ENCODE measurements around the gene DNAH1. TPM values are rescaled to one million over a fixed set of nuclear protein-coding genes. Genes with fewer than 3 reads are reported as not detected.

DNAH1 gene
- total RNA-seq, 1 experiment from 2014 or later = 5.5 TPM

GRCh38 chr3:52295671-52296208 is 20.4 kb upstream of the DNAH1 start:
- POLR2A ChIA-PET = no interaction called here
- H3K4me3 ChIP-seq (replicated peaks in 1 of 2; ENCODE audit: low read depth in 1 of 2, low read length in 2 of 2) = no peak overlapping the region
- H3K79me2 ChIP-seq (ENCODE audit: insufficient read depth, low read length) = no peaks in the 10 kb centered on the region
- H4K20me1 ChIP-seq (ENCODE audit: insufficient read depth) = no peaks in the 10 kb centered on the region
- no peak overlapping the region for H3K27ac ChIP-seq (ENCODE audit: low read depth, low read length)
- H3K9ac ChIP-seq (ENCODE audit: low read length) = no peak overlapping the region
- no peaks in the 10 kb centered on the region for H3K9me3 ChIP-seq (ENCODE audit: control insufficient read depth in 1 of 2, insufficient read depth in 1 of 2, low read depth in 1 of 2, low read length in 2 of 2)
- DNase-seq (ENCODE audit: low read depth, low spot score) (no peak), ATAC-seq (no peak)
- no peaks in the 10 kb centered on the region for H3K27me3 ChIP-seq (ENCODE audit: insufficient read depth, low read length)
- no peak overlapping the region for H3K4me2 ChIP-seq (ENCODE audit: low read length)
- no peak for TF ChIP-seq SP1 (IDR thresholded peaks at IDR 0.05; ENCODE audit: low read depth)
- TF ChIP-seq ZNF274 (IDR thresholded peaks at IDR 0.05; ENCODE audit: low read depth, low read length) = no peak
- TF ChIP-seq CTCF (IDR thresholded peaks at IDR 0.05 in 2 of 3, conservative IDR thresholded peaks at IDR 0.05 in 1 of 3; ENCODE audit: borderline replicate concordance in 1 of 3, insufficient read depth in 1 of 3, low read depth in 2 of 3, low read length in 2 of 3) = no peak
- no peak for TF ChIP-seq MAX (IDR thresholded peaks at IDR 0.05)
- TF ChIP-seq EZH2 (IDR thresholded peaks at IDR 0.05) = no peak
- TF ChIP-seq REST (IDR thresholded peaks at IDR 0.05; ENCODE audit: low read depth) = no peak
- TF ChIP-seq ZFX (IDR thresholded peaks at IDR 0.05) = no peak
- no peak for TF ChIP-seq CBX3 (IDR thresholded peaks at IDR 0.05; ENCODE audit: low read depth)
- no peak for TF ChIP-seq POLR2AphosphoS5 (IDR thresholded peaks at IDR 0.05; ENCODE audit: low read depth, low read length)
- TF ChIP-seq SIN3A (IDR thresholded peaks at IDR 0.05; ENCODE audit: low read depth) = no peak
- no peak for TF ChIP-seq SRF (IDR thresholded peaks at IDR 0.05; ENCODE audit: low read depth)
- TF ChIP-seq POLR2A (IDR thresholded peaks at IDR 0.05; ENCODE audit: borderline replicate concordance, extremely low read depth, insufficient read depth, insufficient read length) = no peak
- H3K4me1 ChIP-seq (ENCODE audit: control insufficient read depth in 1 of 2, insufficient read depth in 2 of 2, low read length in 2 of 2) = peaks cover 0 to 12% of the 10 kb centered on the region in 2 experiments; a peak in 2 of 4 replicates
- CTCF ChIA-PET = interaction anchor here (1.2 to 1.5 kb wide), 2 partner anchors 16 to 76 kb away, joined by 3 to 5 read pairs; no protein-coding TSS in a partner anchor
- BruUV-seq (replicated peaks) = no TSS peak
- H3K9me2 ChIP-seq (ENCODE audit: insufficient read depth) = no peaks in the 10 kb centered on the region
- intact Hi-C loops (cut with micrococcal nuclease) = no loop called here
- RAD21 ChIA-PET (ENCODE audit: low non-redundant PET in 1 of 2, low total read pairs in 2 of 2, uncharacterized antibody in 2 of 2, unreplicated experiment in 2 of 2) = no interaction called here
- H2AFZ ChIP-seq (ENCODE audit: low read depth, low read length, poor library complexity, severe bottlenecking) = no peak overlapping the region
- H3K36me3 ChIP-seq (ENCODE audit: control insufficient read depth in 1 of 2, insufficient read depth in 2 of 2, low read length in 2 of 2) = 0 out of 4 replicates have a peak, but pooled peaks cover 0 to 8% of the 10 kb centered on the region in 2 experiments
